Activated CD8-positive, alpha-beta T cell treated with anti-CD3 and anti-CD28 coated beads, Interleukin-2, amount 10 ng/mL, durations not matched to agents 7 days and 5 days (primary cell): ENCODE data around the gene GCLC. TPM values are rescaled to one million over a fixed set of nuclear protein-coding genes. Genes with fewer than 3 reads are reported as not detected.
"Not testable (repeated sequence)": the region's sequence is repeated elsewhere in the genome, so short reads cannot be mapped to it uniquely, and the experiment has no call there.

Source experiments
- ATAC-seq: fragments of 150-1000 bp; cut with Tn5 transposase; one replicate; pipeline ENCODE4 v1.10.0; 2021; ENCODE audit warnings: moderate library complexity
- CTCF ChIA-PET: fragments of 350-600 bp; sonication (Branson Sonifier 250); formaldehyde crosslinking; loops from one replicate; lab custom pipeline; 2021; ENCODE audit warnings: antibody characterized with exemption; lab: Charles Lee
- POLR2A ChIA-PET: fragments of 350-600 bp; sonication (Branson Sonifier 250); formaldehyde crosslinking; loops from one replicate; lab custom pipeline; 2021; ENCODE audit warnings: antibody characterized with exemption; lab: Charles Lee
- DNase-seq: peaks from one replicate; pipeline ENCODE4 v3.0.0-alpha.2; 2020
- H3K27ac Mint-ChIP-seq: one replicate; pipeline ENCODE4 v1.8.0; 2021; ENCODE audit warnings: mild to moderate bottlenecking, mixed read lengths
- H3K27me3 Mint-ChIP-seq: one replicate; pipeline ENCODE4 v1.8.0; 2021; ENCODE audit warnings: low read depth, mixed read lengths
- H3K36me3 Mint-ChIP-seq: one replicate; pipeline ENCODE4 v1.8.0; 2021; ENCODE audit warnings: low read depth, mixed read lengths
- H3K4me1 Mint-ChIP-seq: one replicate; pipeline ENCODE4 v1.8.0; 2021; ENCODE audit warnings: low read depth, mixed read lengths
- H3K4me3 Mint-ChIP-seq: one replicate; pipeline ENCODE4 v1.8.0; 2021; ENCODE audit warnings: mild to moderate bottlenecking, mixed read lengths
- H3K9me3 Mint-ChIP-seq: one replicate; pipeline ENCODE4 v1.8.0; 2022; ENCODE audit warnings: mixed read lengths; ENCODE audit not compliant: insufficient read depth
- total RNA-seq, 2 experiments: library from RNA; stranded (reverse); gene quantifications; one replicate each; pipeline ENCODE4 v1.2.3, GENCODE V29; 2021

The GCLC gene
- total RNA-seq, 2 experiments from 2014 or later = 22.1 to 26.5 TPM

DNA sequence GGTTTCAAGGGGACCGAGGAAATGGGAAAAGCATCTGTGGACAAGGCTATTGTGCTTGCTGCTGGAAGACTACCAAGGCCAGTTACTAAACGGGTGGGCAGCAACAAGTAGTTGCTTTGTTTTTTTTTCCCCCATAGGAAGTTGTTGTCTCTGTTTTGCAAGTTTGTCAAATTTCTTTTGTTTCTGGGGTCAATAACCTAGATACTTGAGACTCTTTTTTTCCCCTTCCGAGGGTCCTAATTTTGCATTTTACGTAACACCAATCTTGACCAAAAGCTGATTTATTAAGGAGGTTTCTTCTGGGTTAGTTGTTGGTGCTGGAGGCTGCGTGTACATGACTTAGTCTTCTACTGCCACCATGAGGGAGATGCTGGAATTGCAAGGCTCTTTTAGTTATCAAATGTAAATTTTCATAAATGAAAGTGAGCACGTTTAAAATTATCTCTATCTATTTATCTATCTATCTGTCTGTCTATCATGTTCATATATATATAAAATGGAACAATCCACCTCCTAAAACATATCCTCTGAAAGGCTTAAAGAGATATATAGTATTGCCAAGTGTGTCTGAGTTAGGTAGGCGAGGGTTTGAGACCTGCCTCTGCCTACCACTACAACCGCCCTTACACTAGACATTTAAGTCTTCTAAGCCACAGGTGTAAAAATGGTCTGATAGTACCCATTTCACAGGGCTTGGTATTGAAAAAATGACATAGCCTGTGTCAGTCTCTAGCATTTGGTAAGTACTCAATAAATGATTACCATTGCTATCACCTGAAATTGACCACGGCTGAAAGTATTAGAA, 60.2 kb downstream of the GCLC start:
- no peaks in the 10 kb centered on the region for H3K9me3 Mint-ChIP-seq
- H3K4me1 Mint-ChIP-seq = peaks cover 17% of the 10 kb centered on the region
- no peak overlapping the region for H3K4me3 Mint-ChIP-seq
- ATAC-seq = peak; percentile 51
- ChIA-PET POLR2A (no interaction called here), CTCF (interaction anchor here (0.7 to 4.3 kb wide), 48 partner anchors 9 to 760 kb away, joined by 3 to 84 read pairs (median 4); no protein-coding TSS in a partner anchor)
- DNase-seq = peak; percentile 82
- H3K27ac Mint-ChIP-seq = no peak overlapping the region
- H3K36me3 Mint-ChIP-seq = no peaks in the 10 kb centered on the region
- peaks cover 21% of the 10 kb centered on the region for H3K27me3 Mint-ChIP-seq

DNA sequence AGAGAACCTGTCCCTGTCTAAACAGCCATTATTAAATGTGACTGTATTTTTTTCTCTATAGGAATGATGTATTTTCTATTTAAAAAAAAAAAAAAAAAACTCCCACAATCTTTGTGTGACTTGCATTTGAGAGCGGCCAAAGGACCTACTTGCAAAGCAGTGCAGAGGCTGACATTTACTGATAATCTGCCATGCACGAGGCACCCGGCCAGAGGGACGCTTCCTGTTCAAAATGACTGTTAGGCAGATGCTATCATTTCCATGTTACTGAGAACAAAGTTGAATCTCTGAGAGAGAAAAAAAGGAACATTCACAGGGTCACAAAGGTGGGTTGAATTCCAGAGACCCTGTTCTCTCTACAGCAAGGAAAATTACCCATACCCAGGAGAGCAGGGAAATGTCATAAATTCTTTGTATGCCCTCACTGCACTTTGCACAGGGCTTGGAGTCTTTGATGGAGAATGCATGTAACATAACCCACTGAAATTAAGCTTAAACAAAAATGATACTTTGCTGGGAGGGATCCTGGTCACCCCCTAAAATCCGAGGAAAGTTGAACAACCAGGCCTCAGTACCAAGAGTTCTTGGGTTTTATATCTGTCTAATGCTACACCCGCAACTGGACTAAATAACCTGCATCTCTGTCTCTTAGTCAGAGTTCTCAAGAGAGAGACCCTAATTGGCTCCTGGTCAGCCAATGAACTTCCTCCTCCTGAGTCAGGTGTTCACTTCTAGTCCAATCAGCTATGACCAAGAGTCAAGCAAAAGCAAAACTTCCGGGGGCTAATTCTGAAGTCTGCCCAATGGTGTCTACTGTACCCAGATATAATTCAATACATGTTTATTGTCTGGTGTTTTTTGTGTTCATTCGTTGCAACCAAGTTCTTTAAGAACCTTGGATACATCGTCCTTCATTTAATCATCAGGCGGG, 61.2 kb downstream of the GCLC start:
- ATAC-seq (no peak), DNase-seq (no peak)
- Mint-ChIP-seq H3K27me3 (peaks cover 19% of the 10 kb centered on the region), H3K36me3 (no peaks in the 10 kb centered on the region), H3K4me1 (peaks cover 17% of the 10 kb centered on the region), H3K4me3 (no peak overlapping the region), H3K27ac (no peak overlapping the region), H3K9me3 (no peaks in the 10 kb centered on the region)
- ChIA-PET CTCF (interaction anchor here (0.7 to 4.3 kb wide), 47 partner anchors 10 to 759 kb away, joined by 3 to 84 read pairs (median 4); no protein-coding TSS in a partner anchor), POLR2A (no interaction called here)

DNA sequence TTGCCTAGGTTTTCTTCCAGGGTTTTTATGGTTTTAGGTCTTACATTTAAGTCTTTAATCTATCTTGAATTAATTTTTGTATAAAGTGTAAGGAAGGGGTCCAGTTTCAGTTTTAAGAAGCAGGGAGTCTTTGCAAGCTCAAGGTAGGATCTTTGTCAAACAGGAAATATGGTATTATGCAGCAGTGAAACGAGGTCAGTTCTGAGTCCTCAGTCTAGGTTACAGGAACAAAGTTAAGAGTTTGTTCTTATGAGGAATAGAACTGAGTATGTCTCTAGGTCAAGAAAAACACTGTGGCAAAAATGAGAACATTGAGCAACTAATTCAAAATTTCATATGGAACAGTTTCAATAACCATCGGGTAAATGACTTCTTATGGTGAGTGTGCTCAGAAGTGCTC, 63.6 kb downstream of the GCLC start:
- Mint-ChIP-seq H3K27me3 (peaks cover 7% of the 10 kb centered on the region), H3K27ac (no peak overlapping the region), H3K4me1 (peaks cover 17% of the 10 kb centered on the region), H3K4me3 (no peak overlapping the region), H3K36me3 (no peaks in the 10 kb centered on the region), H3K9me3 (no peaks in the 10 kb centered on the region)
- no peak for DNase-seq
- ChIA-PET CTCF (no interaction called here), POLR2A (no interaction called here)
- no peak for ATAC-seq

DNA sequence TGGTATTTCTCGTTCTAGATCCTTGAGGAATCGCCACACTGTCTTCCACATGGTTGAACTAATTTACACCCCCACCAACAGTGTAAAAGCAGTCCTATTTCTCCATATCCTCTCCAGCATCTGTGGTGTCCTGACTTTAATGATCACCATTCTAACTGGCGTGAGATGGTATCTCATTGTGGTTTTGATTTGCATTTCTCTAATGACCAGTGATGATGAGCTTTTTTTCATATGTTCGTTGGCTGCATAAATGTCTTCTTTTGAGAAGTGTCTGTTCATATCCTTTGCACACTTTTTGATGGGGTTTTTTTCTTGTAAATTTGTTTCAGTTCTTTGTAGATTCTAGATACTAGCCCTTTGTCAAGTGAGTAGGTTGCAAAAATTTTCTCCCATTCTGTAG, 64.1 kb downstream of the GCLC start:
- H3K27ac Mint-ChIP-seq, H3K36me3 Mint-ChIP-seq, ATAC-seq, DNase-seq, CTCF ChIA-PET, POLR2A ChIA-PET, H3K4me3 Mint-ChIP-seq, H3K9me3 Mint-ChIP-seq, H3K27me3 Mint-ChIP-seq: not testable (repeated sequence)
- peaks cover 17% of the 10 kb centered on the region for H3K4me1 Mint-ChIP-seq

DNA sequence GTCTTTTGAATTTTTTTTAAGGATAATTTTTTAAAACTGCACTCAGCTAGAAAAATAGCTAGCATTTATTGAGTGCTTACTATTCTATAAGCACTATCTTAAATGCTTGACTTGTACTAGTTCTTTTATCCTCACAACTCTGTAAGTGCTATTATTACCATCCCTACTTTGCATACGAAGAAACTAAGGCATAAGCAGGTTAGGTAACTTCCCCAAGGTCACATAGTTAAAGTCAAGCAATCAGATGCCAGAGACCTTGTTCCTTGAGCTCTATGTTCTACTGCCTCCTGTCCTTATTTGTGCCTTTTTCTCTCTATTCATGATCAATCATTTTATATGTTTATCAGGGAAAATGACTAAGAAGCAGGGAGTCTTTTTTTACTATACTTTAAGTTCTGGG, 65.0 kb downstream of the GCLC start:
- Mint-ChIP-seq H3K27me3 (peaks cover 7% of the 10 kb centered on the region), H3K4me3 (no peak overlapping the region), H3K9me3 (no peaks in the 10 kb centered on the region), H3K36me3 (no peaks in the 10 kb centered on the region), H3K4me1 (peaks cover 17% of the 10 kb centered on the region), H3K27ac (no peak overlapping the region)
- DNase-seq (no peak), ATAC-seq (no peak)
- ChIA-PET POLR2A (no interaction called here), CTCF (interaction anchor here (0.6 to 1.3 kb wide), 5 partner anchors 10 to 307 kb away, joined by 3 to 5 read pairs (median 3); no protein-coding TSS in a partner anchor)

DNA sequence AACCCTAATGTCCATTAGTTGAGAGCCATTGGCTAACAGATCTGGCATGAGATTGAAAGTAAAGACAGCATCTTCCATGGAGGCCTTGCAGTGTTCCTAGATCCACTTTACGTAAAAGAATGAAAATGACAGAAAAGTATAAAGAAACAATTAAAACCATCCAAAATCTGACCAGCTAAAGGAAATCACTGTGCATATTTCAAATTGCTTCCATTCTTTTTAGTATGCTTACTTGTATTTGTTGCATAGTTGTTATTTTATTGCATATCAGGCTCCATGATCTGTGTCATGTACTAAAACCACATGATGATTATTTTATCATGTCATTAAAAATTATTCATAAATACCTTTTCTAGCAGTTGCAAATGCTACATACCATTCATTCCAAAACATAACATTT, 67.9 kb downstream of the GCLC start:
- H3K9me3 Mint-ChIP-seq = no peaks in the 10 kb centered on the region

DNA sequence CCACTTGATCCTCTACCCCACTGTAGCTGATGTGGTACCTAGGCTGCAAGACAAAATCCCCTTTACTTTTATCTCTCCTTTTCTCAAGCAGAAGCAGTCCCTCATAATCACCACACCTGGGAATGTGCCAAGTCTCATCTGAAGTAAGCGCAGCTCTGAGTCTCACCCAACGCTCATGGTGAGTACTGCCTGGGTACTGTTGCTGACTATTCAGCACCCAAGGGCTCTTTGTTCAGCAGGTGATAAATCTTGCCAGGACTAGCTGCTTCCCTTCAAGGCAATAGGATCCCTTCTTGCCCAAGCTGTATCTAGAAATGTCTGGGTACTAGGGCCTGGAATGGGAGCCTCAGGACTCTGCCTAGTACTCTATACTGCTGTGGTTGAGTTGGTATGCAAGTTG, 70.9 kb downstream of the GCLC start:
- DNase-seq (no peak), ATAC-seq (no peak)
- POLR2A ChIA-PET = no interaction called here
- Mint-ChIP-seq H3K27me3 (peaks cover 13% of the 10 kb centered on the region), H3K9me3 (no peaks in the 10 kb centered on the region), H3K27ac (no peak overlapping the region), H3K36me3 (no peaks in the 10 kb centered on the region), H3K4me3 (no peak overlapping the region), H3K4me1 (no peaks in the 10 kb centered on the region)
- CTCF ChIA-PET = interaction anchor here (1.5 kb wide), 1 partner anchor 11 kb away, joined by 3 read pairs; no protein-coding TSS in a partner anchor

More for the DNA sequence above, 67.9 kb downstream of the GCLC start:
- ChIA-PET POLR2A (no interaction called here), CTCF (interaction anchor here (0.7 to 1.7 kb wide), 3 partner anchors 16 to 40 kb away, joined by 3 to 9 read pairs (median 3); no protein-coding TSS in a partner anchor)
- H3K36me3 Mint-ChIP-seq = no peaks in the 10 kb centered on the region
- H3K27me3 Mint-ChIP-seq = peaks cover 2% of the 10 kb centered on the region
- peaks cover 8% of the 10 kb centered on the region for H3K4me1 Mint-ChIP-seq
- no peak for DNase-seq
- ATAC-seq = no peak
- H3K4me3 Mint-ChIP-seq = no peak overlapping the region
- no peak overlapping the region for H3K27ac Mint-ChIP-seq

DNA sequence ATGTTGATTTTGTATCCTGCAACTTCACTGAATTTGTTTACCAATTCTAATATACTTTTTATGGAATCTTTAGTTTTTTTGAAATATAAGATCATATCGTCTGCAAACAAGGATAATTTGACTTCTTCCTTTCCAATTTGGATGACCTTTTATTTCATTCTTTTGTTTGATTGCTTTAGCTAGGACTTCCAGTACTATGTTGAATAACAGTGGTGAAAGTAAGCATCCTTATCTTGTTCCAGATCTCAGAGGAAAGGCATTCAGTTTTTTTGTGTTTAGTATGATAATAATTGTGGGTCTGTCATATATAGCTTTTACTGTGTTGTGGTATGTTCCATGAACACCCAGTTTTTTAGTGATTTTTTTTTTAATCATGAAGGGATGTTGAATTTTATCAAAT, 75.7 kb downstream of the GCLC start:
- Mint-ChIP-seq H3K27me3 (peaks cover 25% of the 10 kb centered on the region), H3K36me3 (no peaks in the 10 kb centered on the region), H3K27ac (no peak overlapping the region), H3K9me3 (no peaks in the 10 kb centered on the region), H3K4me1 (no peaks in the 10 kb centered on the region), H3K4me3 (no peak overlapping the region)
- ChIA-PET POLR2A (no interaction called here), CTCF (interaction anchor here (1.2 kb wide), 1 partner anchor 40 kb away, joined by 3 read pairs; no protein-coding TSS in a partner anchor)
- ATAC-seq (no peak), DNase-seq (no peak)

DNA sequence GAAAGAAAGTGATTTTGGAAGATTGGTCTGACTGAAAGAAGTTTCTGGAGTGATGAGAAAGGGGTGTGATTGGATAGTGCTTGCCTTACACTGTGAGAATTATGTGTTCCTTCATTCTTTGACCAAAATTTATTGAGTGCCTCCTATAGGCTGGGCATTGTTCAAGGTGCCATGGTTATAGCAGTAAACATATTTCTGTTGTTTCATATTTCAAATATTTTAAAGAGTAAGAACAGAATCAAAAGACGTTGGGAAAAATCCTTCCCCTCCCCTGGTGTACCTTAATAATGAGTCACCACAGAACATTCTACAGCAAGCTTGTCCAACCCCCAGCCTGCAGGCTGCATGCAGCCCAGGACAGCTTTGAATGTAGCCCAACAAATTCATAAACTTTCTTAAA, 78.6 kb downstream of the GCLC start:
- Mint-ChIP-seq H3K36me3 (no peaks in the 10 kb centered on the region), H3K4me1 (no peaks in the 10 kb centered on the region), H3K9me3 (no peaks in the 10 kb centered on the region), H3K4me3 (no peak overlapping the region), H3K27me3 (peaks cover 25% of the 10 kb centered on the region), H3K27ac (no peak overlapping the region)
- ChIA-PET CTCF (interaction anchor here (1.5 kb wide), 1 partner anchor 18 kb away, joined by 4 read pairs; no protein-coding TSS in a partner anchor), POLR2A (no interaction called here)
- DNase-seq (no peak), ATAC-seq (no peak)

DNA sequence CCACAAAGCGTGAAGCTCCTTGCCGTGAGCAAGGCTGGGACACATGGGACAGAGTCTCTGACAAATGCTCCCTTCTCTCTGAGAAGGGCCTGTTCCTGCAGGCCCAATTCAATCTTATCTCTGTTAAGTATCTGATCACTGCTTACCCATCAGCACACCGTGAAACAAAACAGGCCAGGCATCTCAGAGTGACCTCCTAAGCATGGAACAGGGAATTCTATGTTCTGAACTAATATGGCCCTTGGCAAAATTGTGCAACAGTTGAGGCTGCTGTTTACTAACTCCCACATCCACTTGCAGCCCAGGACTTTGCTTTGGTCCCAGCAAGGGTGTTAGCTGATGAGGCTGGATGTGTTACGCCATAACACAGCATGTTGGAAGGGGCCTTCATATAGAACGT, 79.2 kb downstream of the GCLC start:
- H3K4me3 Mint-ChIP-seq = no peak overlapping the region

DNA sequence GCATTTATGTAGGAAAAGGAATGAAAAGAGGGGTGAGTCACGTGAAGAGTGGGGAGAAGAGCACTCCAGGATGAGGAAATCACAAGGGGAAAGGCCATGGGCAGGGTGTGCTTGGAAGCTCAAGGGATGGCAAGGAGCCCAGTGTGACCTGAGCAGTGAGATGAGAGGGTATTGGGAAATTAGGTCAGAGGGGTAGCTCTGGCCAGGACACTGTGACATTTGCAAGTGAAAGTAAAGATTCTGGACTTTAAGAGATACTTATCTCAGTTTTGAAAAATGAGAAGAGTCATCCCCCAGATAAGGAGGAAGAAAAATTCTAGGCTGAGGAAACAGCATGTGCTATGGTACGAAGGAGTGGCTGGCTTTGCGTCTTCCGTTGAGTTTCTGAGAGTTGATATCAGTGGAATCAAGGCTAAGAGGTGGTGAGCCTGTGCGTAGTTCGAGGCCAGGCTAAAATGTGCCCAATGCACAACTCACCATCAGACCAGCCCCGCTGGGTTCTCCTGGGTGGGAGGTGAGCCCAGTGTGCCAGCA, 79.9 kb downstream of the GCLC start:
- no peak overlapping the region for H3K4me3 Mint-ChIP-seq
- no peak for ATAC-seq
- no peak for DNase-seq
- H3K4me1 Mint-ChIP-seq = no peaks in the 10 kb centered on the region
- no peaks in the 10 kb centered on the region for H3K9me3 Mint-ChIP-seq
- H3K27me3 Mint-ChIP-seq = peaks cover 20% of the 10 kb centered on the region
- ChIA-PET CTCF (no interaction called here), POLR2A (no interaction called here)
- no peak overlapping the region for H3K27ac Mint-ChIP-seq
- H3K36me3 Mint-ChIP-seq = no peaks in the 10 kb centered on the region

More for the DNA sequence above, 79.2 kb downstream of the GCLC start:
- no peak for ATAC-seq
- ChIA-PET POLR2A (no interaction called here), CTCF (no interaction called here)
- Mint-ChIP-seq H3K27ac (no peak overlapping the region), H3K36me3 (no peaks in the 10 kb centered on the region), H3K9me3 (no peaks in the 10 kb centered on the region), H3K27me3 (peaks cover 24% of the 10 kb centered on the region), H3K4me1 (no peaks in the 10 kb centered on the region)
- no peak for DNase-seq
